GM12878 (cell line): Measurements from ENCODE around the gene RRAS. TPM values are rescaled to one million over a fixed set of nuclear protein-coding genes. Genes with fewer than 3 reads are reported as not detected.

ENCODE experiments used
- ATAC-seq: fragments of 200-7000 bp; cut with Tn5 transposase; 3 replicates; pipeline ENCODE4 v1.9.1; 2020; ENCODE audit warnings: mild to moderate bottlenecking, moderate library complexity
- BruUV-seq: library from RNA; stranded (reverse); fragments of 400-500 nt; replicated peaks from 2 replicates; lab custom pipeline; 2021; lab: Mats Ljungman, UMichigan
- CTCF ChIA-PET: fragments of 300-600 bp; sonication (Branson Sonifier 250); formaldehyde crosslinking; extraction: SDS; loops from one replicate; lab custom pipeline; 2021; ENCODE audit warnings: inconsistent platforms; lab: Yijun Ruan, JAX
- POLR2A ChIA-PET: fragments of 350-600 bp; formaldehyde crosslinking; extraction: SDS; loops from one replicate; lab custom pipeline; 2021; ENCODE audit warnings: inconsistent platforms; lab: Charles Lee
- RAD21 ChIA-PET: fragments of 300-600 bp; sonication (Branson Sonifier 250); formaldehyde crosslinking; loops from one replicate; lab custom pipeline; 2023; ENCODE audit warnings: antibody characterized with exemption; ENCODE audit not compliant: unreplicated experiment; lab: Charles Lee
- SMC1A ChIA-PET: fragments of 300-600 bp; sonication (Branson Sonifier 250); formaldehyde crosslinking; loops from one replicate; lab custom pipeline; 2023; ENCODE audit not compliant: unreplicated experiment, uncharacterized antibody; lab: Charles Lee
- DNase-seq: peaks from one replicate; pipeline ENCODE4 v3.0.0-alpha.2; 2011; ENCODE audit warnings: low read depth, low spot score
- FAIRE-seq: peaks from 3 replicates; lab custom pipeline; 2011; peaks lifted over from hg19 to GRCh38; lab: Jason Lieb, UNC
- H2AFZ ChIP-seq: 2 replicates; pipeline ENCODE4 v1.6.0; 2011; ENCODE audit warnings: low read depth, low read length, control low read depth; ENCODE audit not compliant: control insufficient read depth
- H3K27ac ChIP-seq: 2 replicates; pipeline ENCODE4 v1.5.1; 2011; ENCODE audit warnings: control low read depth; ENCODE audit not compliant: control insufficient read depth, insufficient read depth
- H3K27me3 ChIP-seq, 2 experiments: replicated peaks in 1 of 2; 2 replicates each; pipeline versions ENCODE4 v1.6.0 to v1.6.1; 2011; ENCODE audit warnings: low read length in 1 of 2; ENCODE audit not compliant: control insufficient read depth in 2 of 2, insufficient read depth in 2 of 2
- H3K36me3 ChIP-seq, 2 experiments: 2 replicates each; pipeline ENCODE4 v1.5.1; 2011; ENCODE audit warnings: low read length in 1 of 2; ENCODE audit not compliant: control insufficient read depth in 2 of 2, insufficient read depth in 2 of 2
- H3K4me1 ChIP-seq: 2 replicates; pipeline ENCODE4 v1.6.1; 2011; ENCODE audit warnings: mild to moderate bottlenecking, low read length, moderate library complexity, mixed read lengths; ENCODE audit not compliant: control insufficient read depth, insufficient read depth
- H3K4me2 ChIP-seq: 2 replicates; pipeline ENCODE4 v1.6.0; 2011; ENCODE audit warnings: control low read depth; ENCODE audit not compliant: control insufficient read depth, insufficient read depth
- H3K4me3 ChIP-seq: fragments of 200-600 bp; sonication (generic); 2 replicates; pipeline ENCODE4 v1.5.1; 2016
- H3K79me2 ChIP-seq: 2 replicates; pipeline ENCODE4 v1.6.0; 2011; ENCODE audit warnings: low read length; ENCODE audit not compliant: control insufficient read depth, insufficient read depth
- H3K9ac ChIP-seq: 2 replicates; pipeline ENCODE4 v1.8.0; 2011; ENCODE audit warnings: low read length, control low read depth, mixed read lengths; ENCODE audit not compliant: control insufficient read depth, insufficient read depth
- H3K9me3 ChIP-seq: replicated peaks from 3 replicates; pipeline ENCODE4 v1.5.1; 2011; ENCODE audit warnings: mild to moderate bottlenecking, low read length; ENCODE audit not compliant: control insufficient read depth, insufficient read depth
- H4K20me1 ChIP-seq: 2 replicates; pipeline ENCODE4 v1.6.0; 2011; ENCODE audit not compliant: control insufficient read depth, insufficient read depth
- CBFB ChIP-seq: IDR thresholded peaks from 2 replicates; pipeline ENCODE4 v1.6.1; 2016; ENCODE audit warnings: antibody characterized with exemption, low read depth
- CHD1 ChIP-seq: IDR thresholded peaks from 2 replicates; pipeline ENCODE4 v1.6.1; 2012; ENCODE audit warnings: low read depth, low read length, improper control_type of control experiment
- JUNB ChIP-seq: IDR thresholded peaks from 2 replicates; pipeline ENCODE4 v1.6.1; 2016; ENCODE audit warnings: antibody characterized with exemption, mild to moderate bottlenecking
- KAT2A ChIP-seq: conservative IDR thresholded peaks from 2 replicates; pipeline ENCODE4 v1.6.1; 2011; ENCODE audit warnings: low read depth, low read length; ENCODE audit not compliant: control insufficient read depth
- KLF5 ChIP-seq: fragments of 450-650 bp; IDR thresholded peaks from 2 replicates; pipeline ENCODE4 v1.6.1; 2014; ENCODE audit warnings: mild to moderate bottlenecking; ENCODE audit not compliant: partially characterized antibody
- MEF2A ChIP-seq: IDR thresholded peaks from 2 replicates; pipeline ENCODE4 v1.6.1; 2011; ENCODE audit warnings: low read depth, mild to moderate bottlenecking, low read length, moderate library complexity; ENCODE audit not compliant: insufficient read depth
- PML ChIP-seq: IDR thresholded peaks from 2 replicates; pipeline ENCODE4 v1.6.1; 2012; ENCODE audit warnings: low read length, inconsistent platforms
- RB1 ChIP-seq: fragments of 450-650 bp; formaldehyde crosslinking; IDR thresholded peaks from 2 replicates; pipeline ENCODE4 v1.6.1; 2017; ENCODE audit warnings: mild to moderate bottlenecking, borderline replicate concordance
- RFX5 ChIP-seq: IDR thresholded peaks from 2 replicates; pipeline ENCODE4 v1.6.1; 2011; ENCODE audit warnings: low read depth, low read length, improper control_type of control experiment
- SMAD5 ChIP-seq: IDR thresholded peaks from 2 replicates; pipeline ENCODE4 v1.6.1; 2016; ENCODE audit warnings: antibody characterized with exemption, low read depth
- STAT3 ChIP-seq: IDR thresholded peaks from 2 replicates; pipeline ENCODE4 v1.6.1; 2011; ENCODE audit warnings: low read depth, low read length, improper control_type of control experiment
- ZBED1 ChIP-seq: IDR thresholded peaks from 2 replicates; pipeline ENCODE4 v1.6.1; 2016; ENCODE audit warnings: borderline replicate concordance
- ZSCAN29 ChIP-seq: fragments of 450-650 bp; IDR thresholded peaks from 2 replicates; pipeline ENCODE4 v1.6.1; 2017; ENCODE audit warnings: mild to moderate bottlenecking, moderate library complexity
- WGBS: methylation state at CpG from one replicate; pipeline ENCODE4 v1.1.6; 2016; ENCODE audit warnings: low lambda C conversion rate; ENCODE audit not compliant: insufficient replicate concordance, insufficient coverage; ENCODE audit errors: missing lambda C conversion rate; 5-methylcytosine and 5-hydroxymethylcytosine counted together
- in situ Hi-C: fragments of 300-500 bp; cut with MboI; formaldehyde crosslinking; loops from 9 replicates; pipeline ENCODE4 v1.14.3; 2018; ENCODE audit warnings: mixed read lengths
- intact Hi-C: fragments of 100-400 bp; cut with micrococcal nuclease; formaldehyde crosslinking; loops from one replicate; pipeline ENCODE4 v1.14.2; 2022; ENCODE audit not compliant: unreplicated experiment
- polyA plus RNA-seq, 11 experiments: library from polyadenylated mRNA; depleted of rRNA in 4 of 11; unstranded in 6 of 11; stranded (reverse) in 5 of 11; fragments of >200 nt; fragmentation: Nextera tagmentation in 4 of 11; fragmentation: Illumina TruSeq in 1 of 11; extraction: Ambion mirVana in 4 of 11; extraction: Trizol in 1 of 11; gene quantifications; 1 replicate in 1 of 11; 2 replicates in 10 of 11; pipeline versions ENCODE4 v1.2.1 to v1.2.3, GENCODE V29; 2011 to 2016; ENCODE audit warnings: inconsistent platforms in 2 of 11, missing spikeins in 2 of 11, low read depth in 1 of 11
- total RNA-seq, 4 experiments: library from RNA; depleted of rRNA in 3 of 4; stranded (reverse); fragments of >200 nt in 3 of 4; fragmentation: Illumina TruSeq in 1 of 4; extraction: Trizol in 1 of 4; gene quantifications; 2 replicates each; pipeline versions ENCODE4 v1.2.1 to v1.2.3, GENCODE V29; 2013 to 2021
- TF ChIP-seq, protein P1 (sequence below): fragments of 450-650 bp; IDR thresholded peaks from 2 replicates; pipeline ENCODE4 v1.6.1; 2017; ENCODE audit warnings: antibody characterized with exemption, mild to moderate bottlenecking, moderate library complexity
- TF ChIP-seq, protein P2 (sequence below), 3 experiments: IDR thresholded peaks in 2 of 3; conservative IDR thresholded peaks in 1 of 3; 2 replicates each; pipeline ENCODE4 v1.5.1; 2011; ENCODE audit warnings: low read depth in 3 of 3, low read length in 3 of 3, mild to moderate bottlenecking in 3 of 3, control low read depth in 2 of 3, moderate library complexity in 2 of 3, inconsistent platforms in 1 of 3, mixed read lengths in 1 of 3; ENCODE audit not compliant: control insufficient read depth in 2 of 3, insufficient read depth in 1 of 3; ENCODE audit errors: extremely low read depth in 1 of 3
- TF ChIP-seq, protein P3 (sequence below): IDR thresholded peaks from 2 replicates; pipeline ENCODE4 v1.6.1; 2012; ENCODE audit warnings: low read depth, low read length, improper control_type of control experiment

Gene RRAS
- total and polyA plus RNA-seq, 10 of the 15 experiments (the other 5 are each of a cell fraction or from before 2014, with no cell fraction given): 0.24 to 5.8 (median 1.8) TPM

DNA sequence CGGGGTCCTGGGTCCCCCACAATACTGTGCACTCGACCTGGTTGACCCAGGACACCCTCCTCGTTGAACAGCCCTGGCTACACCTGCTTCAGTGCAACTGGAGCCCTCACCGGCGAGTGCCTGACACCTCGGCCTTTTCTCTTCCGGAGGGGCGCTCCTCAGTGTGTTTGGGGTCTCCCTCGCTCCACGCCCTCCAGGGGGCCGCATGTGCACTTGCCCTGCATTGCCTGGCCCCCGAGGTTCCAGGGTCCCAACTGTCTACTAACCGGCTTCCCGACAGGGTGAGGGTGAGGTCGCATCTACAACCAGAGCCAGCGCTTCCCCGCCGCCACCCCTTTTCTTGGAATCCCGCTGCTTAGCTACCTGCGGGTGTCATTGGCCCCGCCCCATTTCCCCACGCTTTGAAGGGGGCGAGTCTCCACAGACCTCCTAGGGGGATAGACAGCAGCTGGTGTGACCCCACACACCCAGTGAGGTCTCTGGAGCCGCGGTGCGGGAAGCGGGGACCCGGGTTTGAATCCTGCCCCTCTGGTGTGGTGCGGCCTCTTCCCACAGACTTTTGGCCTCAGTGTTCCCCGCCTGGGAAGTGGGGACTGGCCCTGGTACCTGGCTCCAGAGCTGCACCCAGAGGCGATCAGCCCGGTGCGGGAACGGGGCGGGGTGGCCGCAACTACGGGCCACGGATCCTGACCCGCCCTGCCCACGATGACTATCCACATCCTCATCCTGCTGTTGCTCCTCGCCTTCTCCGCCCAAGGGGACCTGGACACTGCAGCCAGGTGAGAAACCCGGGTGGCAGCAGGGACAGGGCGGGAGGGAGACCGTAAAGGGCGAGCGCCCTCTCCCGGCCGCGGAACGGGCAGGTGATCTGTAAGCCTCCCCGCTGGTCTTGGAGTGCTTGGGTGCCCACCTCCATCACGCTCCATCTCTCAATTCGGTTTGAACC, 49.5 kb upstream of the RRAS start, which contains the start of gene ADM5:
Gene ADM5, plus strand, starts transcription at position 462 of the 946 bp plus-strand sequence. Its CDS starts 244 bp downstream, at position 706.
- no peak within 1 kb of the TSS for H3K4me2 ChIP-seq
- DNase-seq: no peak
- no peak within 1 kb of the TSS for H2AFZ ChIP-seq
- POLR2A ChIA-PET: no interaction called here
- H3K4me3 ChIP-seq: no peak within 1 kb of the TSS
- peak; percentile 64 for ATAC-seq
- in situ Hi-C loops: no loop called here
- intact Hi-C loops: no loop called here
- peaks cover 8% of the 10 kb centered on the region for H3K4me1 ChIP-seq
- WGBS: 35% methylated on average over 52 of the region's 54 CpGs
- CTCF ChIA-PET: interaction anchor here (1.2 kb wide), 1 partner anchor 119 kb away, joined by 3 read pairs; no protein-coding TSS in a partner anchor
- no peaks in the 10 kb centered on the region; the same call in 1 of the 2 replicates for H3K79me2 ChIP-seq
- H3K9ac ChIP-seq: no peak within 1 kb of the TSS
- RAD21 ChIA-PET: no interaction called here
- H3K27me3 ChIP-seq: no peaks in the 10 kb centered on the region; a peak in 1 of 4 replicates
- no TSS peak for BruUV-seq
- no peak within 1 kb of the TSS for H3K27ac ChIP-seq
- peaks cover 4% of the 10 kb centered on the region; the same call in 1 of the 2 replicates for H4K20me1 ChIP-seq
- H3K9me3 ChIP-seq: no peaks in the 10 kb centered on the region; the same call in 2 of the 3 replicates
- SMC1A ChIA-PET: no interaction called here
- peaks cover 4 to 31% of the 10 kb centered on the region in 2 experiments; a peak in 3 of 4 replicates for H3K36me3 ChIP-seq
- no peak for FAIRE-seq
- TF ChIP-seq STAT3 (no peak), CHD1 (no peak), JUNB (no peak), ZBED1 (peak; percentile 23; the same call in 1 of the 2 replicates), MEF2A (no peak), CBFB (peak; percentile 12; the same call in 1 of the 2 replicates), KAT2A (no peak), RB1 (no peak), ZSCAN29 (no peak), RFX5 (no peak), PML (no peak; the same call in 1 of the 2 replicates), SMAD5 (no peak; the same call in 1 of the 2 replicates), KLF5 (no peak)
- TF ChIP-seq, protein P1, sequence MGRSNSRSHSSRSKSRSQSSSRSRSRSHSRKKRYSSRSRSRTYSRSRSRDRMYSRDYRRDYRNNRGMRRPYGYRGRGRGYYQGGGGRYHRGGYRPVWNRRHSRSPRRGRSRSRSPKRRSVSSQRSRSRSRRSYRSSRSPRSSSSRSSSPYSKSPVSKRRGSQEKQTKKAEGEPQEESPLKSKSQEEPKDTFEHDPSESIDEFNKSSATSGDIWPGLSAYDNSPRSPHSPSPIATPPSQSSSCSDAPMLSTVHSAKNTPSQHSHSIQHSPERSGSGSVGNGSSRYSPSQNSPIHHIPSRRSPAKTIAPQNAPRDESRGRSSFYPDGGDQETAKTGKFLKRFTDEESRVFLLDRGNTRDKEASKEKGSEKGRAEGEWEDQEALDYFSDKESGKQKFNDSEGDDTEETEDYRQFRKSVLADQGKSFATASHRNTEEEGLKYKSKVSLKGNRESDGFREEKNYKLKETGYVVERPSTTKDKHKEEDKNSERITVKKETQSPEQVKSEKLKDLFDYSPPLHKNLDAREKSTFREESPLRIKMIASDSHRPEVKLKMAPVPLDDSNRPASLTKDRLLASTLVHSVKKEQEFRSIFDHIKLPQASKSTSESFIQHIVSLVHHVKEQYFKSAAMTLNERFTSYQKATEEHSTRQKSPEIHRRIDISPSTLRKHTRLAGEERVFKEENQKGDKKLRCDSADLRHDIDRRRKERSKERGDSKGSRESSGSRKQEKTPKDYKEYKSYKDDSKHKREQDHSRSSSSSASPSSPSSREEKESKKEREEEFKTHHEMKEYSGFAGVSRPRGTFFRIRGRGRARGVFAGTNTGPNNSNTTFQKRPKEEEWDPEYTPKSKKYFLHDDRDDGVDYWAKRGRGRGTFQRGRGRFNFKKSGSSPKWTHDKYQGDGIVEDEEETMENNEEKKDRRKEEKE: no peak
- TF ChIP-seq, protein P2, sequence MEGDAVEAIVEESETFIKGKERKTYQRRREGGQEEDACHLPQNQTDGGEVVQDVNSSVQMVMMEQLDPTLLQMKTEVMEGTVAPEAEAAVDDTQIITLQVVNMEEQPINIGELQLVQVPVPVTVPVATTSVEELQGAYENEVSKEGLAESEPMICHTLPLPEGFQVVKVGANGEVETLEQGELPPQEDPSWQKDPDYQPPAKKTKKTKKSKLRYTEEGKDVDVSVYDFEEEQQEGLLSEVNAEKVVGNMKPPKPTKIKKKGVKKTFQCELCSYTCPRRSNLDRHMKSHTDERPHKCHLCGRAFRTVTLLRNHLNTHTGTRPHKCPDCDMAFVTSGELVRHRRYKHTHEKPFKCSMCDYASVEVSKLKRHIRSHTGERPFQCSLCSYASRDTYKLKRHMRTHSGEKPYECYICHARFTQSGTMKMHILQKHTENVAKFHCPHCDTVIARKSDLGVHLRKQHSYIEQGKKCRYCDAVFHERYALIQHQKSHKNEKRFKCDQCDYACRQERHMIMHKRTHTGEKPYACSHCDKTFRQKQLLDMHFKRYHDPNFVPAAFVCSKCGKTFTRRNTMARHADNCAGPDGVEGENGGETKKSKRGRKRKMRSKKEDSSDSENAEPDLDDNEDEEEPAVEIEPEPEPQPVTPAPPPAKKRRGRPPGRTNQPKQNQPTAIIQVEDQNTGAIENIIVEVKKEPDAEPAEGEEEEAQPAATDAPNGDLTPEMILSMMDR (IDR thresholded peaks at IDR 0.05 in 2 of 3, conservative IDR thresholded peaks at IDR 0.05 in 1 of 3; ENCODE audit: control insufficient read depth in 2 of 3, extremely low read depth in 1 of 3, insufficient read depth in 1 of 3, low read depth in 3 of 3, low read length in 3 of 3): peak; percentile 35 to 53 (median 36); a peak in 5 of 6 replicates
- TF ChIP-seq, protein P3, sequence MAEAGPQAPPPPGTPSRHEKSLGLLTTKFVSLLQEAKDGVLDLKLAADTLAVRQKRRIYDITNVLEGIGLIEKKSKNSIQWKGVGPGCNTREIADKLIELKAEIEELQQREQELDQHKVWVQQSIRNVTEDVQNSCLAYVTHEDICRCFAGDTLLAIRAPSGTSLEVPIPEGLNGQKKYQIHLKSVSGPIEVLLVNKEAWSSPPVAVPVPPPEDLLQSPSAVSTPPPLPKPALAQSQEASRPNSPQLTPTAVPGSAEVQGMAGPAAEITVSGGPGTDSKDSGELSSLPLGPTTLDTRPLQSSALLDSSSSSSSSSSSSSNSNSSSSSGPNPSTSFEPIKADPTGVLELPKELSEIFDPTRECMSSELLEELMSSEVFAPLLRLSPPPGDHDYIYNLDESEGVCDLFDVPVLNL: no peak
